ENCODE measurements around the gene TCF3.

TCF3 gene

DNA sequence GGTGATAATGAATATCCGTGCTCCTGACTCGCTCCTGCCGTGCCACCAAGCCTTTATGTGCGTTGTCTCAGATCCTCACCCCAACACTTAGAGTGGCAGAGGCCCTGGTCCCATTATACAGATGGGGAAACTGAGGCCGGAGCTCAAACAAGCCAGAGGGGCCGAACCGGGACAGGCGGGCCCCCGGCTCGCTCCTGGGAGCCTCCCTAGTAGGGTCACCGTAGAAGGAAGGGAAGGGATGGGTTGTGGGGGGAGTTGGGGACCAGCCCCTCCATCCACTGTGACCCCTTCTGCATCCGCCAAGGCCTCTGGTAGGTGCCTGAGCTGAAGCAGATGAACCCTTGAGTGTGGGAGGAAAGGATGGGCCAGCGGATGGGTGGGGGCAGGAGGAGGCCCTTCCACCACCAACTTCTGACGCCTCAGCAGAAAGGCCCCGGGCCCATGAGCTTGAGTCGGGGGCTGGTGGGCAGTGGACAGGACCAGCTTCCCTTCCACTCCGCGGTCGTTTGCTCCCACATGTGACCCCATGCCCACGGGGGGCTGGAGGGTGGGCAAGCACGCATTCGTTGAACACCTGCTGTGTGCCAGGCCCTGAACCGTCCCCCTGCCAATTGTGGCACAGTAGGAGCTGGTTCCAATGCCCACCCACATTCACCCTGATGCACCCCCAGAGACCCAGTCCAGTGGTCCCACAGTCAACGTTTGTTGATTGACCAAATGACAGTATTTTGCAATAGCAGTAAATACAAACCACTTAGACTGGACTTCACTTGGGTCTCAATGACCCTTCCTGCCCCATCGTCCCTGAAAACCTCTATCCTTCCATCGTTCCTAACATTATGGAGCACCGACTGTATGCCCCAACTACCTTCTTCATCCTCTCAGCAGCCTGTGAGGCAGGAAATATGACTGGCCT, 24.2 kb upstream of the TCF3 start:
- no peak overlapping the region for H3K4me2 ChIP-seq (ENCODE audit: low read depth, low read length, poor library complexity, severe bottlenecking)
- no peak overlapping the region for H3K9ac ChIP-seq (ENCODE audit: low read depth, low read length, poor library complexity, severe bottlenecking)
- H3K27me3 ChIP-seq (ENCODE audit: insufficient read depth, low read length, poor library complexity, severe bottlenecking): no peaks in the 10 kb centered on the region
- peaks cover 6% of the 10 kb centered on the region for H3K4me1 ChIP-seq (ENCODE audit: insufficient read depth, low read length, poor library complexity, severe bottlenecking)
- H3K79me2 ChIP-seq (ENCODE audit: insufficient read depth, low read length): no peaks in the 10 kb centered on the region
- no peak overlapping the region for H3K4me3 ChIP-seq (ENCODE audit: low read length, poor library complexity, severe bottlenecking)
- H3K36me3 ChIP-seq (ENCODE audit: insufficient read depth, low read length): no peaks in the 10 kb centered on the region
- H3K9me2 ChIP-seq (replicated peaks; ENCODE audit: low read depth, low read length): no peaks in the 10 kb centered on the region
- TF ChIP-seq EZH2phosphoT487 (IDR thresholded peaks at IDR 0.05; ENCODE audit: borderline replicate concordance): no peak
- TF ChIP-seq, protein P1, sequence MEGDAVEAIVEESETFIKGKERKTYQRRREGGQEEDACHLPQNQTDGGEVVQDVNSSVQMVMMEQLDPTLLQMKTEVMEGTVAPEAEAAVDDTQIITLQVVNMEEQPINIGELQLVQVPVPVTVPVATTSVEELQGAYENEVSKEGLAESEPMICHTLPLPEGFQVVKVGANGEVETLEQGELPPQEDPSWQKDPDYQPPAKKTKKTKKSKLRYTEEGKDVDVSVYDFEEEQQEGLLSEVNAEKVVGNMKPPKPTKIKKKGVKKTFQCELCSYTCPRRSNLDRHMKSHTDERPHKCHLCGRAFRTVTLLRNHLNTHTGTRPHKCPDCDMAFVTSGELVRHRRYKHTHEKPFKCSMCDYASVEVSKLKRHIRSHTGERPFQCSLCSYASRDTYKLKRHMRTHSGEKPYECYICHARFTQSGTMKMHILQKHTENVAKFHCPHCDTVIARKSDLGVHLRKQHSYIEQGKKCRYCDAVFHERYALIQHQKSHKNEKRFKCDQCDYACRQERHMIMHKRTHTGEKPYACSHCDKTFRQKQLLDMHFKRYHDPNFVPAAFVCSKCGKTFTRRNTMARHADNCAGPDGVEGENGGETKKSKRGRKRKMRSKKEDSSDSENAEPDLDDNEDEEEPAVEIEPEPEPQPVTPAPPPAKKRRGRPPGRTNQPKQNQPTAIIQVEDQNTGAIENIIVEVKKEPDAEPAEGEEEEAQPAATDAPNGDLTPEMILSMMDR (conservative IDR thresholded peaks at IDR 0.05; ENCODE audit: low read length): no peak
- no peaks in the 10 kb centered on the region for H4K20me1 ChIP-seq (ENCODE audit: insufficient read depth, low read length, poor library complexity, severe bottlenecking)
- H3K9me3 ChIP-seq (ENCODE audit: insufficient read depth, low read depth, low read length): no peaks in the 10 kb centered on the region
- no peak overlapping the region for H2AFZ ChIP-seq (ENCODE audit: low read length)
- no peaks in the 10 kb centered on the region for H3F3A ChIP-seq (ENCODE audit: low read depth)

DNA sequence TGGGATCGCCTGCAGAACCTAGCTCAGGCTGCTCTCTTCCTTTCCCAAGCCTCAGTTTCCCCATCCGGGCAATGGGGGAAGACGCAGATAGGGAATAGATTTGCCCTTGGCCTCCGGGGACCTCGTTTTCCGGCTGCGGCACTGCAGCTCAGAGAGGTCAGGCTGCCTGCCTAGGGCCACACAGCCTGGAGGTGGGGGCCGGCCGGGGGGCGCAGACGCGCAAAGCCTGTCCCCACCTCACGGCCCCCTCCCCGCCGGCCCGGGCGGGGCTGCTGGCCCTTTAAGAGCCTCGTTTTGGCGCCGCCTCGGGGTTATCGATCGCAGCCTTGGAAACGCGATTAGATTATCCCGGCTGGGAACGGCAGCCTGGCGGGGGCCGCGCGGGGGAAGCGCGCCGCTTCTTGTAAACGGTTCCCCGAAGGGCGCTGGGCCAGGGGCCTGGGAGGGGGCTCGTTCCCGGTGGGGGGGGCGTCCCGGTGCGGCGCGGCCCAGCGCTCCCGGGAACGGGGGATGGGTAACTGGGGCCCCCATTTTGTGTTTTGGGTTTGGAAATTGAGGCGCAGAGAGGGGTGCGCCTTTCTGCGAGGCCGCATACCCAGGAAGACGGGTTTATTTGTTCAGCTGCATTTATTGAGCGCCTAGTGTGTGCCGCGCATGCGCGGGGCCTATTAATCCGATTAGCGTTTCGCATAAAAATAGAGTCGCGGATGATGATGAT, 23.4 kb upstream of the TCF3 start:
- Histone ChIP-seq H3F3A (ENCODE audit: low read depth) (no peaks in the 10 kb centered on the region), H3K36me3 (ENCODE audit: insufficient read depth, low read length) (no peaks in the 10 kb centered on the region), H3K4me3 (ENCODE audit: low read length, poor library complexity, severe bottlenecking) (no peak overlapping the region), H3K27me3 (ENCODE audit: insufficient read depth, low read length, poor library complexity, severe bottlenecking) (no peaks in the 10 kb centered on the region), H3K9me3 (ENCODE audit: insufficient read depth, low read depth, low read length) (no peaks in the 10 kb centered on the region), H3K9me2 (replicated peaks; ENCODE audit: low read depth, low read length) (no peaks in the 10 kb centered on the region), H4K20me1 (ENCODE audit: insufficient read depth, low read length, poor library complexity, severe bottlenecking) (no peaks in the 10 kb centered on the region), H3K9ac (ENCODE audit: low read depth, low read length, poor library complexity, severe bottlenecking) (no peak overlapping the region), H2AFZ (ENCODE audit: low read length) (no peak overlapping the region), H3K4me1 (ENCODE audit: insufficient read depth, low read length, poor library complexity, severe bottlenecking) (peaks cover 6% of the 10 kb centered on the region), H3K4me2 (ENCODE audit: low read depth, low read length, poor library complexity, severe bottlenecking) (no peak overlapping the region), H3K79me2 (ENCODE audit: insufficient read depth, low read length) (no peaks in the 10 kb centered on the region)
- TF ChIP-seq EZH2phosphoT487 (IDR thresholded peaks at IDR 0.05; ENCODE audit: borderline replicate concordance): no peak
- TF ChIP-seq, protein P1 (conservative IDR thresholded peaks at IDR 0.05; ENCODE audit: low read length): no peak

DNA sequence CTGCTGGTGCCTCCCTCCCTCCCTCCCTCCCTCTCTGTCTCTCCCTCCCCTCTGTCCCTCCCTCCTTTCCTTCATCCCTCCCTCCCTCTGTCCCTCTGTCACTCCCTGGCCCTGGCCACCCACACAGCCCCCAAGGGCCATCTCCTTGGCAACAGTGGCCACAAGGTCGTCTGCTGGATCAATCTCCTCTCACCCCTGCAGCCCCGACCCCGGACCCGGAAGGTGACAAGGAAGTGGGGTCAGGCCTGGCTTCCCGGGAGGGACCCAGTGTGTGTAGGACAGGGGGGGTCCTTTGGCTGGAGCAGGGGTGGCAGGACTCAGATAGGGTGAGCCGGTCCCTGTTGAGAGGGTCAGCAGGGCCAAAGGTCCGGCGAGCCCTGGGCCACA, 21.9 kb upstream of the TCF3 start:
- Histone ChIP-seq H3K9ac (ENCODE audit: low read depth, low read length, poor library complexity, severe bottlenecking) (no peak overlapping the region), H3K4me3 (ENCODE audit: low read length, poor library complexity, severe bottlenecking) (no peak overlapping the region)

More for the DNA sequence above, 21.9 kb upstream of the TCF3 start:
- H3K9me3 ChIP-seq (ENCODE audit: insufficient read depth, low read depth, low read length): no peaks in the 10 kb centered on the region
- no peak overlapping the region for H3K4me2 ChIP-seq (ENCODE audit: low read depth, low read length, poor library complexity, severe bottlenecking)
- H2AFZ ChIP-seq (ENCODE audit: low read length): no peak overlapping the region
- no peaks in the 10 kb centered on the region for H3K27me3 ChIP-seq (ENCODE audit: insufficient read depth, low read length, poor library complexity, severe bottlenecking)
- no peaks in the 10 kb centered on the region for H4K20me1 ChIP-seq (ENCODE audit: insufficient read depth, low read length, poor library complexity, severe bottlenecking)
- TF ChIP-seq EZH2phosphoT487 (IDR thresholded peaks at IDR 0.05; ENCODE audit: borderline replicate concordance): no peak
- TF ChIP-seq, protein P1 (conservative IDR thresholded peaks at IDR 0.05; ENCODE audit: low read length): no peak
- H3K79me2 ChIP-seq (ENCODE audit: insufficient read depth, low read length): no peaks in the 10 kb centered on the region
- H3K4me1 ChIP-seq (ENCODE audit: insufficient read depth, low read length, poor library complexity, severe bottlenecking): peaks cover 6% of the 10 kb centered on the region
- no peaks in the 10 kb centered on the region for H3K36me3 ChIP-seq (ENCODE audit: insufficient read depth, low read length)
- H3K9me2 ChIP-seq (replicated peaks; ENCODE audit: low read depth, low read length): no peaks in the 10 kb centered on the region
- no peaks in the 10 kb centered on the region for H3F3A ChIP-seq (ENCODE audit: low read depth)
